HG03575 (cell line): ENCODE data around the gene RGS13.
A peak's percentile ranks its signal among the peaks of the same experiment; 100 is the strongest.

Experiments
- ATAC-seq: cut with Tn5 transposase; IDR thresholded peaks from one replicate; pipeline ENCODE4 v1.9.1; 2021; ENCODE audit not compliant: unreplicated experiment, insufficient number of reproducible peaks, low FRiP score; ENCODE audit errors: extremely low read depth

Gene RGS13

GRCh38 chr1:192620071-192620635 lies 15.8 kb upstream of the RGS13 start:
- no peak for ATAC-seq

GRCh38 chr1:192626366-192627179 lies 9.4 kb upstream of the RGS13 start:
- peak; percentile 90 for ATAC-seq

GRCh38 chr1:192627901-192628300 lies 8.0 kb upstream of the RGS13 start:
- no peak for ATAC-seq

GRCh38 chr1:192628396-192629057 lies 7.4 kb upstream of the RGS13 start:
- no peak for ATAC-seq

GRCh38 chr1:192629612-192630011 lies 6.3 kb upstream of the RGS13 start:
- no peak for ATAC-seq

GRCh38 chr1:192630521-192631287 lies 5.2 kb upstream of the RGS13 start:
- no peak for ATAC-seq

- no peak for ATAC-seq
Measured at GRCh38 chr1:192631749-192632148, 4.2 kb upstream of the RGS13 start.

- no peak for ATAC-seq
Measured at GRCh38 chr1:192632188-192632587, 3.8 kb upstream of the RGS13 start.

GRCh38 chr1:192632641-192633532 lies 3.1 kb upstream of the RGS13 start:
- no peak for ATAC-seq

GRCh38 chr1:192633533-192634253 lies 2.3 kb upstream of the RGS13 start:
- no peak for ATAC-seq

GRCh38 chr1:192635041-192635440 lies 906 bp upstream of the RGS13 start:
- ATAC-seq, result no peak

GRCh38 chr1:192639607-192640368 lies 3.8 kb downstream of the RGS13 start:
- ATAC-seq, result peak; percentile 53

- ATAC-seq, result no peak
Measured at GRCh38 chr1:192652159-192652558, 16.2 kb downstream of the RGS13 start.

- no peak for ATAC-seq
Measured at GRCh38 chr1:192654120-192654519, 18.2 kb downstream of the RGS13 start.

- ATAC-seq, result no peak
Measured at GRCh38 chr1:192654591-192655251, 18.8 kb downstream of the RGS13 start.

GRCh38 chr1:192657760-192658159 lies 21.8 kb downstream of the RGS13 start:
- ATAC-seq, result no peak

GRCh38 chr1:192658255-192658654 lies 22.3 kb downstream of the RGS13 start:
- ATAC-seq, result no peak
